Spleen (tissue), 11 donors: ENCODE results near the gene SDK1. TPM values are rescaled to one million over a fixed set of nuclear protein-coding genes. Genes with fewer than 3 reads are reported as not detected.

ENCODE experiments used
- DNase-seq: peaks from one replicate; pipeline ENCODE4 v3.0.0-alpha.2; 2020
- H3K27ac ChIP-seq, 8 donors: fragments of 200-600 bp; sonication (generic) in 7 of 8; 1 replicate in 4 of 8; 2 replicates in 4 of 8; pipeline versions ENCODE4 v1.5.0 to v1.8.0; 2016 to 2021; ENCODE audit warnings: inconsistent platforms in 4 of 8, mild to moderate bottlenecking in 4 of 8, moderate library complexity in 1 of 8
- H3K27me3 ChIP-seq, 7 donors: fragments of 200-600 bp; sonication (generic) in 6 of 7; replicated peaks in 1 of 7; 1 replicate in 4 of 7; 2 replicates in 3 of 7; pipeline versions ENCODE4 v1.5.0 to v1.8.0; 2016 to 2021; ENCODE audit warnings: inconsistent platforms in 3 of 7, mild to moderate bottlenecking in 1 of 7
- H3K36me3 ChIP-seq, 6 donors: fragments of 200-600 bp; sonication (generic) in 5 of 6; 1 replicate in 4 of 6; 2 replicates in 2 of 6; pipeline versions ENCODE4 v1.5.0 to v1.8.0; 2016 to 2021; ENCODE audit warnings: inconsistent platforms in 2 of 6
- H3K4me1 ChIP-seq, 6 donors: fragments of 200-600 bp; sonication (generic) in 5 of 6; 1 replicate in 3 of 6; 2 replicates in 3 of 6; pipeline versions ENCODE4 v1.5.0 to v1.8.0; 2016 to 2021; ENCODE audit warnings: inconsistent platforms in 3 of 6
- H3K4me3 ChIP-seq, 8 donors: fragments of 200-600 bp; sonication (generic) in 7 of 8; 1 replicate in 4 of 8; 2 replicates in 4 of 8; pipeline versions ENCODE4 v1.5.0 to v1.8.0; 2016 to 2021; ENCODE audit warnings: inconsistent platforms in 4 of 8, mild to moderate bottlenecking in 4 of 8, moderate library complexity in 2 of 8
- H3K9me3 ChIP-seq, 8 donors: fragments of 200-600 bp; sonication (generic) in 7 of 8; 1 replicate in 4 of 8; 2 replicates in 4 of 8; pipeline versions ENCODE4 v1.5.0 to v1.8.0; 2016 to 2021; ENCODE audit warnings: inconsistent platforms in 4 of 8
- POLR2A ChIP-seq, 3 donors: fragments of 450-650 bp; IDR thresholded peaks; one replicate each; pipeline ENCODE4 v1.5.1; 2017; ENCODE audit warnings: antibody characterized with exemption in 3 of 3, mild to moderate bottlenecking in 1 of 3
- POLR2AphosphoS5 ChIP-seq, 3 donors: sonication (generic); formaldehyde crosslinking; IDR thresholded peaks; one replicate each; pipeline ENCODE4 v1.5.1; 2017; ENCODE audit warnings: antibody characterized with exemption in 3 of 3
- WGBS, 5 donors: extraction: QIAGEN DNeasy Blood & Tissue Kit in 3 of 5; methylation state at CpG; one replicate each; pipeline versions ENCODE4 v1.1.5 to v1.1.7; 2013 to 2018; 5-methylcytosine and 5-hydroxymethylcytosine counted together
- intact Hi-C: fragments of 100-400 bp; cut with DNase I; formaldehyde crosslinking; loops from one replicate; pipeline ENCODE4 v1.15.0; 2023; ENCODE audit warnings: low total_unique reads
- polyA plus RNA-seq, 3 donors: library from polyadenylated mRNA; stranded (reverse); fragments of 200-250 nt; gene quantifications; one replicate each; pipeline ENCODE4 v1.2.1, GENCODE V29; 2013
- total RNA-seq, 7 donors: library from RNA; depleted of rRNA in 3 of 7; stranded (reverse); fragments of >200 nt in 3 of 7; fragmentation: NEBNext Ultra II Directional in 4 of 7; extraction: Animal tissue kit (Norgen Biotek cat#: 25700) in 4 of 7; gene quantifications; one replicate each; pipeline versions ENCODE4 v1.1.0 to v1.2.1, GENCODE V29; 2016 to 2021
- TF ChIP-seq, protein P1 (sequence below), 11 experiments: fragments of 200-600 bp in 7 of 11; fragments of 450-650 bp in 4 of 11; sonication (generic) in 4 of 11; IDR thresholded peaks in 8 of 11; conservative IDR thresholded peaks in 3 of 11; 1 replicate in 7 of 11; 2 replicates in 4 of 11; pipeline versions ENCODE4 v1.4.0 to v1.8.0; 2016 to 2021; ENCODE audit warnings: antibody characterized with exemption in 11 of 11, inconsistent platforms in 4 of 11, mild to moderate bottlenecking in 1 of 11
- donor health status: healthy with polysubstance abuse.
- donor health status: DM: no; HTN: no; CAD: no; lungs with moderate emphysema.
- donor health status: DM: no; HTN: no; CAD: no.
- donor health status: Bipolar disorder and iron deficiency.
- donor health status: healthy.
- donor health status: DM: no; HTN: no; CAD: no.
- donor health status: DM: yes; HTN: yes; CAD: no.

Gene SDK1
- total and polyA plus RNA-seq, 10 donors, result 3.2 to 54.1 (median 35.1) TPM

DNA sequence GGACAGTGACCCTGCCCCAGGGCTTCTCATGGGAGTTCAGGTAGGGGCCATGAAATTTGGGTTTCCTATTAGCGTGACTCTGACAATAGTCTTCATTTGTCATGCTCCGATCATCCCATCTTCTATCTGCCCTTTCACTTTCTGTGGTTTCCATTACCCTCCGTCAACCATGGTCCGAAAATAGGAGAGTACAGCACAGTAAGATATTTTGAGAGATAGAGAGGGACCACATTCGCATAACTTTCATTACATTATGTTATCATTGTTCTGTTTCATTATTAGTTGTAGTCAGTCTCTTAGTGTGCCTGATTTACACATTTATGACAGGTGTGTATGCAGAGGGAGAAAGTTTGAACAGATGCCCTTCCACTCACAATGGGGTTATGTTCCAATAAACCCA lies 649.2 kb downstream of the SDK1 start:
- DNase-seq, result no peak
- Histone ChIP-seq H3K9me3 (peaks cover 0 to 9% (median 5%) of the 10 kb centered on the region in 8 donors), H3K36me3 (peaks cover 0 to 7% (median 0%) of the 10 kb centered on the region in 6 donors), H3K4me1 (peaks cover 0 to 25% (median 10%) of the 10 kb centered on the region in 6 donors), H3K27me3 (no peaks in the 10 kb centered on the region), H3K4me3 (no peak overlapping the region), H3K27ac (no peak overlapping the region)
- intact Hi-C loops, result no loop called here
- TF ChIP-seq, protein P1, sequence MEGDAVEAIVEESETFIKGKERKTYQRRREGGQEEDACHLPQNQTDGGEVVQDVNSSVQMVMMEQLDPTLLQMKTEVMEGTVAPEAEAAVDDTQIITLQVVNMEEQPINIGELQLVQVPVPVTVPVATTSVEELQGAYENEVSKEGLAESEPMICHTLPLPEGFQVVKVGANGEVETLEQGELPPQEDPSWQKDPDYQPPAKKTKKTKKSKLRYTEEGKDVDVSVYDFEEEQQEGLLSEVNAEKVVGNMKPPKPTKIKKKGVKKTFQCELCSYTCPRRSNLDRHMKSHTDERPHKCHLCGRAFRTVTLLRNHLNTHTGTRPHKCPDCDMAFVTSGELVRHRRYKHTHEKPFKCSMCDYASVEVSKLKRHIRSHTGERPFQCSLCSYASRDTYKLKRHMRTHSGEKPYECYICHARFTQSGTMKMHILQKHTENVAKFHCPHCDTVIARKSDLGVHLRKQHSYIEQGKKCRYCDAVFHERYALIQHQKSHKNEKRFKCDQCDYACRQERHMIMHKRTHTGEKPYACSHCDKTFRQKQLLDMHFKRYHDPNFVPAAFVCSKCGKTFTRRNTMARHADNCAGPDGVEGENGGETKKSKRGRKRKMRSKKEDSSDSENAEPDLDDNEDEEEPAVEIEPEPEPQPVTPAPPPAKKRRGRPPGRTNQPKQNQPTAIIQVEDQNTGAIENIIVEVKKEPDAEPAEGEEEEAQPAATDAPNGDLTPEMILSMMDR (IDR thresholded peaks at IDR 0.05 in 8 of 11, conservative IDR thresholded peaks at IDR 0.05 in 3 of 11), result no peak
- TF ChIP-seq POLR2A (IDR thresholded peaks at IDR 0.05) (no peak), POLR2AphosphoS5 (IDR thresholded peaks at IDR 0.05) (no peak)
- 82 to 86% (median 85%) methylated on average over 5 of the region's 5 CpGs for WGBS, 5 donors

DNA sequence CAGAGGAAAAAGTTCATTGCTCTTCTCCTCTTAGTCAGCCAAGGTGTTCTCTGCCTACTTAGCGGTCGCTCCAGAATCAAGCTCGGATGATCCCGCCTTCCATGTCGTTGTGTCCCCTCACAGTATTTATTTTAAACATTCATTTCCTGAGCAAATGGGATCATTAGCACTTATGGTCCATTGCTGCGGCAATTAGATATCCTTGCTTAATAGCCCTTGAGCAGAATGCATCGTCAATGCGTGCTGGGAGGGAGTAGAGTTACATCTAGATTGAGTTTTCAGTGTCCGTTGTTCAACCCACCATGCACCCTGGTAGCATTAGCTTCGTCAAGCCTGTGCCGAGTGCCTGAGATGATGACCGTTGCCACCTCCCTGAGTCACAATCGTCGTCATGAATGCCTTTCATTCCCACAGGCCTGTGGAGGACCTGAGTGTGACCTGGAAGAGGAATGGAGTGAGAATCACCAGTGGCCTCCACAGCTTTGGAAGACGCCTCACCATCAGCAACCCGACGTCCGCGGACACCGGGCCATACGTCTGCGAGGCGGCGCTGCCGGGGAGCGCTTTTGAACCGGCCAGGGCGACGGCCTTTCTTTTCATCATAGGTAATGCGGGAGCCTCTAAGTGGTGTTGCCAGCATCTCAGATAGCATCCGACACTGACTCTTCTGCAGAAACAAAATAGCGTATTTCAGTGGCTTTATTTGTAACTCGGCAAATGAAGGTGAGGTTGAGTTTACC lies 650.4 kb downstream of the SDK1 start:
- intact Hi-C loops, result no loop called here
- no peak overlapping the region for H3K27ac ChIP-seq
- H3K4me1 ChIP-seq, result peaks cover 6 to 37% (median 16%) of the 10 kb centered on the region in 6 donors
- TF ChIP-seq POLR2A (IDR thresholded peaks at IDR 0.05), result no peak
- no peak for TF ChIP-seq POLR2AphosphoS5 (IDR thresholded peaks at IDR 0.05)
- TF ChIP-seq, protein P1 (IDR thresholded peaks at IDR 0.05 in 8 of 11, conservative IDR thresholded peaks at IDR 0.05 in 3 of 11), result no peak
- H3K36me3 ChIP-seq, result peaks cover 0 to 7% (median 0%) of the 10 kb centered on the region in 6 donors
- DNase-seq, result no peak
- no peak overlapping the region for H3K4me3 ChIP-seq
- H3K27me3 ChIP-seq, result no peaks in the 10 kb centered on the region
- H3K9me3 ChIP-seq, result no peaks in the 10 kb centered on the region
- 94 to 97% (median 96%) methylated on average over 33 of the region's 33 CpGs for WGBS, 5 donors

DNA sequence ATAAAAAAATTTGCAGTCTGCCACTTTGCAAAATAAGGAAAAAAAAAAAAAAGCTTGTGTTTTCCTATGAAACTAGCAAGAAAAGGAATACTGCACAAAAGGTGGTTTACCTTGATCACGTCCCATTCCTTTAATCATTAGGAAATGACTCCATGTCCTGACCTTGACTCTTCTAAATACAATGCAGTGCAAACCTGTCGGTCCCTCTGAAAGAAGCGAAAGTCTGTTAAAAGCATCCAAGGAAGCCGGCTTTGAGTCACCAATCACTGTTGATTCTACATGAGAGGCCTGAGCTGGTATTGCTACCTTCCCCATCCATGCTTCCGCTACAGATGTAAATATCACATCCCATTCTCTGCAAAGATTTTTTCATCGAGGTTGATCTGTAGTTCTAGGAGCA lies 652.1 kb downstream of the SDK1 start:
- Histone ChIP-seq H3K4me3 (no peak overlapping the region), H3K9me3 (no peaks in the 10 kb centered on the region), H3K27ac (peak overlapping the region in 4 of 8 donors; percentile 15 to 50 (median 25)), H3K36me3 (peaks cover 0 to 7% (median 0%) of the 10 kb centered on the region in 6 donors), H3K27me3 (no peaks in the 10 kb centered on the region), H3K4me1 (peaks cover 6 to 50% (median 16%) of the 10 kb centered on the region in 6 donors)
- intact Hi-C loops, result no loop called here
- no peak for DNase-seq
- WGBS, 5 donors, result 64 to 80% (median 70%) methylated on average over 6 of the region's 6 CpGs
- TF ChIP-seq, protein P1 (IDR thresholded peaks at IDR 0.05 in 8 of 11, conservative IDR thresholded peaks at IDR 0.05 in 3 of 11), result no peak
- TF ChIP-seq POLR2A (IDR thresholded peaks at IDR 0.05) (no peak), POLR2AphosphoS5 (IDR thresholded peaks at IDR 0.05) (no peak)

DNA sequence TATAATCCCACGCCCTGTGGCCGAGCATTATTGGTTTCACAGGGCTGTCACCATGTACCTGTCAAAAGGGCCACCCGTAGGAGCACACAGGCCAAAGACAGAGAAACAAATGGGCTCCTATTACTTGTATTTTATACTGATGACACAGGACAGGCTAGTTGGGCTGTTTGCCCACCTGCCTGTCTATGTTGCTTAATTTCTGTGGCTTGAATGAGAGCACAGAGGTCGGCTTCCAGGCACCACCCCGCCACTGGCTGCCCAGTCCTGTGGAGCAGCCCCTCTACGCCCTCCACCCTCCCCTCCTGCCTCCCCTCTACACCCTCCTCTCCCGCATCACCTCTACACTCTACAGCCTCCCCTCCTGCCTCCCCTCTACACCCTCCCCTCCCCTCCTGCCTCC lies 652.9 kb downstream of the SDK1 start:
- Histone ChIP-seq H3K9me3 (no peaks in the 10 kb centered on the region), H3K4me1 (peaks cover 6 to 42% (median 14%) of the 10 kb centered on the region in 6 donors), H3K27me3 (no peaks in the 10 kb centered on the region), H3K27ac (no peak overlapping the region), H3K36me3 (peaks cover 0 to 7% (median 0%) of the 10 kb centered on the region in 6 donors), H3K4me3 (no peak overlapping the region)
- intact Hi-C loops, result no loop called here
- WGBS, 5 donors, result 87 to 95% (median 90%) methylated on average over 5 to 7 of the region's 7 CpGs
- TF ChIP-seq, protein P1 (IDR thresholded peaks at IDR 0.05 in 8 of 11, conservative IDR thresholded peaks at IDR 0.05 in 3 of 11), result no peak
- no peak for TF ChIP-seq POLR2A (IDR thresholded peaks at IDR 0.05)
- TF ChIP-seq POLR2AphosphoS5 (IDR thresholded peaks at IDR 0.05), result no peak
- no peak for DNase-seq
